SHP77 treated with DMSO at 0.1 percent for 48 hours (cell line): Measurements from ENCODE around the gene ATF7.

Experiments
- DNase-seq: peaks from one replicate; lab custom pipeline; 2025; lab: John Stamatoyannopoulos, UW

ATF7 gene

DNA sequence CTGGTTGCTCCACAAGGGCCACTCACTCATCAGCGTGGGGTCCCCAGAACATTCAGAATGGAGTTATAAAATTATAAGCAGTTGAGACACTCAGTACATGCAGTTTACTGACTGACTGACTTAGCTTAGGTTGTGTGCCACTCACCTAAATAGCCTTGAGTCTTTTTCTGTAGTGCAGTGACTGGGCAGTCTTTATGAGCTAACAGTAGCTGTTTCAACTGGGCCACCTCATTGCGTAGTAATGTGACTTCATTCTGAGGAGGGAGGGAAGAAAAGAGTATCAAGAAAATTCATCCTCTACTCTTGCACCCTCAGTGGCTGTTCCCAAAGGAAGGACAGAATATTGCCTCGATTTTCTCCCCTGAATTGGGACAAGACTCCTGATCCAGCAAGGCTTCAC is 103.1 kb downstream of the ATF7 start:
- DNase-seq = no peak

DNA sequence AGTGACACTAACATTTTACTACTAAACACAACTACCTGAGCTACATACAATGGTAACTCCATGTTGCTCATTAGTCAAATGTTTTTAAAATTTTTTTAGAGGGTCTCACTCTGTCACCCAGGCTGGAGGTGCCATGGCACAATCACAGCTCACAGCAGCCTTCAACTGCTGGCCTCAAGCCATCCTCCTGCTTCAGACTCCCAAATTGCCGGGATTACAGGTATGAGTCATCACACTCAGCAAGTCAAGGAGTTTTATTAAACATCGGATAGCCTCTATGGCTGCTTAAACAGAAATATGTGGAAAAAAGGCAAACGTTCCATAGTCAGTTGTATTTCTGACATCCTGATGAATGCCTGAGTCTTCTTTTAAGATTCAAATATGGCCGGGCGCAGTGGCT is 107.8 kb downstream of the ATF7 start:
- DNase-seq = no peak

DNA sequence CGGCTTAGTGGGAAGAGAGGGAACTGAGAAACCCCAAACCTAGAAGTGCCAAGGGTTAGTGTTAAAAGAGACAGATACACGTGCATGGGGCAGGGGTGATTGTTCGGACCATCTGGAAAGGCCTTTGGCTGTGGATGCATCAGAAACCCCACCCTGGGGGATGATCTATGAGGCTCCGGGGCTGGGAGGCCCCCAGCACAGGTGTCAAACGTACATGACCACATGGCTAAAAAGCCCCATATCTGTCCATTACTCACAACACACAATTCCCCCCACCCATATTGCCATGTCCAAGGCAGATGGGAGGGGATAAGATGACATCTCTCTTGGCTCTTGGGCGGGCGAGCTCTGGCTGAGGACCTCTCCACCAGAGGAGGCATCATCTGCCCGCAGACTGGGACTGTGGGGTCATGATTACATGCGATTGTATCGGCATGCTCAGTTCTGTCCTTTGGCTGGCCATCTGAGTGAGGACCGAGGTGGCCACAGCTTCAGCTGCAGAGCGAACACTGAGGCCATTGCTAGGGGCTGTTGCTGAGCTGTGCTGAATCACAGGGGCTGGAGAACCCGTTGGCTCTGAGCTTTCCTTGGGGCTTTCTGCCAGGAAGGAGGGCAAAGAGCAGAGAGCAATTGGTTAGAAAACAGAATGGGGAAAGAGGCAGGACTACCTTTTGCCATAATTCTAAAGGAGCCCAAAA is 109.3 kb downstream of the ATF7 start:
- no peak for DNase-seq

DNA sequence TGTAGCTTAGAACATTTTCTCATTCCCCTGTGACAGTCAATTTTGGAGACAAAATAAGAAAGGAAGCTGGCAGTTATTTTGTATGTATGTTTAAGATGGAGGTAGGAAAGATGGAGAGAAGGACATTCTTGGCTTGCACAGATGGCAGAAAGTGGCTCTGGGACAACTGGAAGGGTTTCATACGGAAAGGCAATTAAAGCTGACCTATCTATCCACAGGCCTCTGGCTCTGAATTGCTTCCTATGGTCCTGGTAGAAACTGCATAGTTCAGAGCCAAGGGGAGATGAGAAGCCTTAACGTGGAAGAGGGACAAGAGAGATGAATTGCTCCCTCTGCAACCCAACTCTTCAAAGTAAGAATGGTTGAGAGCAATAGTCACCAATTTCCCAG is 110.9 kb downstream of the ATF7 start:
- DNase-seq = no peak

DNA sequence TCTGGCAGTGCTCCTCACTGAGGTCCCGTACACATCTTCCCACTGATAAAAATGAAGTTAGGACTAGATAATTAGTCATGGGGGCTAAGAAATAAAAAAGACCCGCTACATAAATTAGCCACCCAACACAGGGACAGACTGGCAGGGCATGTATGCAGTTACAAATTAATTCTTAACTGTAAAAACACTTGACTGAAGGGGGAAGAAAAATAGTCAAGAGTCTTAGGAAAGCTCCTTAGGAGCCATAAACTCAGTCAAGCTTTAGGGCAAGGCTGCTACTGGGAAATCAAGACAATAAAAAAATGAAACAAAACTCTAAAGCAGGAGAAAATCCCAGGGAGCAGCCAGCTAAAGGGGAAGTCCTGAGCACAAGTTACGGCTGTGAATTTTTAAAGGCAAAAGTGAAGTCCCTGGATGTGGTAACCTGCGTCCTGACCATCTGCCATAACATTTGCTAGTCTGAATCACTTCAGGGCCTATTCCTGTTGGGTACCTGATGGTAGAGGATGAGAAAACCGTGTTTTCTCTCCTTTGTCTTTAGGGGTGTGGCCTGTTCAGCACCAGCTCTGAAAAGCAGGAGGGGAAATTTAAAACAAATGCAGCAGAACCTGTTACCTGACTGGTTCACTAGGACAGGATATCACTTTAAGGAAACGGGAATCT is 111.4 kb downstream of the ATF7 start:
- DNase-seq = no peak

DNA sequence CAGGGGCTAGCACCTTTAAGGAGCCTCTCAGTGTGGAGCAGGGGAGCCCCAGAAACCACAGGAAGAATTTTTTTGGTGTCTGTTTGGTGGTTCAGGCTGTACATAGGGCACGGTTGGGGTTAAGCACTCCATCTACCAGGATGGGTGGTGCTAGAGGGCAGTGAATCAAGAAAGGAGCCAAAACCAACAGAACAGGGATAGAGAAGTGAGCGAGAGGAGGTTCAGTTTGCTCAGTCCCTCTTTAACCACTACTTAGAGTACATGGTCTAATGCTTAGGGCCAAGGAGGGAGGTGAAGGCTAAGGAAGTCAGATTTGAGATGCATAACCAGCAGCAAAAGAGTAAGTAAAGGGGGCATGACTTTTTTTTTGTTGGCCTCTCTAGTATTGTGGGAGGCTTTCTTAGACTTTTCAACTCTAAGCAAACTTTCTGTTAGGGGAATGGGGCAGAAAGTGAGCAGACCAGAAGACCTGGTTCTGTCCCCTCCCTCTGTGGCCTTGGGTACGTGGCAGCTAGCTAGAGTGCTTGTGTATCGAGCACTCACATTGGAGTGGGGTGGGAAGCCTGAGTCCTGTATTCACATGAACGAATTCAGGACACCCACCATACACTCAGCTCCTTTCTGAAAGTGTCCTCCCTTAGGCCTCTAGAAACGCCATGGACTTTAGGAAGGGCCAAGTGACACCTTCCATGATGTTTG is 112.3 kb downstream of the ATF7 start:
- DNase-seq = no peak

DNA sequence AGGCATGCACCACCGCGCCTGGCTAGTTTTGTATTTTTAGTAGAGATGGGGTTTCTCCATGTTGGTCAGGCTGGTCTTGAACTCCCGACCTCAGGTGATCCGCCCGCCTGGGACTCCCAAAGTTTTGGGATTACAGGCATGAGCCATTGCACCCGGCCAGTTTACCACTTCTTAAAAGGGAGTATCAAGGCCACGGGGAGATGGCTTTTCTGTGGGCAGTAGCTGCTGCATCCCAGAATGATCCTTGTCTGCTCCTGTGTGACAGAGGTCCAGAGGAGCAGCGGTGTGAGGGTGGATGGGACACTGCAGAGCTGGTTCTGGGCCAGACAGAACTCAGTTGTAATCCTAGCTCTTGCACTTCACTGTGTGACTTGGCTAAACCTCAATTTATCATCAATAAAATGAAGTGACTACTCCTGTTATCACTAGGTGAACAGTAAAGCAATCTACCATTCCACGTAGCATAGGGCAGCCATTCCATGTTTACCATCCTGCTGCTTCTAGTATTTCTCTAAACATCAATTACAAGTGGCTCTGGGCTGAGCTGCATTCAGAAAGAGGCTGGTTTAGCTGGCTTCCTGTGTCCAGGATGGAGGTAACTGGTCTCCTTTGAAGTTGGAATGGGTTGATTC is 115.9 kb downstream of the ATF7 start:
- DNase-seq = no peak

DNA sequence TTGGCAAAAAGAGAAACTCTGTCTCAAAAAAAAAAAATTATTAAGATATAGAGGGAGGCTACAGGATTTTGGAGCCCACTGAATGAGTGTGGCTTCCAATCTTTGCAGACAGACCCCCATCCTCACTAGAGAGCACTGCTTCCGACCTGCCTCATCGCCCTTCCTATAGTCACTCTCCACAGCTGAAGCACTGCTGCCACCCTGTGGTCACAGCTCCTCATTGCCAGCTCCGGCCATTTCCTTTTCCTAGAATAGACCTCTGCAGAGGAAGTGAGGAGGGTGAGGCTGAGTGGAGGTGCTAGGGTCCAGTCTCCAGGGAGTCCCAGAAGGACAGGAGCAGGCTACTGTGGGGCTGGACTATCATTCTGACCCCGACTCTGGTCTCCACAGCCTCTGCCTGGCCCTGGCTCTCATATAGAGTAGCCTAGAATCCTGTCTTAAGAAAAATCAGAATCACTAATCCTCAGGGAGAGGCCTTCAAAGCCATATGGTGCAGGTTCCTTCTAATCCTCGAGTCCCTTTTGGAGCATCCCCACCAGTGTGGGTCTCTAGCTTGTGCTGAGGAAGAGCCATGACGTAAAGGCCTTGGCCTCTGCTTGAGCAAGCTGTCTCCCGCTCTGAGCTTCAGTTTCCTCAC is 117.5 kb downstream of the ATF7 start:
- DNase-seq = peak; percentile 70

DNA sequence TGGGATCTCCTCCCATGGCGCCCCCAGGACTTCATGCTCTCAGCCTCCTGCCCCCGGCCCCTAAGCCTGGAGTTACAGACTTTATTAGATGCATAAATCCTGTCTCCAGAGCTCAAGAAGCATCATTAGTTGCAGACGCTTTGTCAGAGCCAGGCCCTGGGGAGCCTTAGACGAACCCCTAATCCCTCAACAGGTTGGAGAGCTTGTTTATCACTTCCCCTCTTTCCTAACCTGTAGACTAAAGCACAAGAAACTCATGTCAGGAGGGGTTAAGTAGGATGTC is 118.6 kb downstream of the ATF7 start:
- no peak for DNase-seq

DNA sequence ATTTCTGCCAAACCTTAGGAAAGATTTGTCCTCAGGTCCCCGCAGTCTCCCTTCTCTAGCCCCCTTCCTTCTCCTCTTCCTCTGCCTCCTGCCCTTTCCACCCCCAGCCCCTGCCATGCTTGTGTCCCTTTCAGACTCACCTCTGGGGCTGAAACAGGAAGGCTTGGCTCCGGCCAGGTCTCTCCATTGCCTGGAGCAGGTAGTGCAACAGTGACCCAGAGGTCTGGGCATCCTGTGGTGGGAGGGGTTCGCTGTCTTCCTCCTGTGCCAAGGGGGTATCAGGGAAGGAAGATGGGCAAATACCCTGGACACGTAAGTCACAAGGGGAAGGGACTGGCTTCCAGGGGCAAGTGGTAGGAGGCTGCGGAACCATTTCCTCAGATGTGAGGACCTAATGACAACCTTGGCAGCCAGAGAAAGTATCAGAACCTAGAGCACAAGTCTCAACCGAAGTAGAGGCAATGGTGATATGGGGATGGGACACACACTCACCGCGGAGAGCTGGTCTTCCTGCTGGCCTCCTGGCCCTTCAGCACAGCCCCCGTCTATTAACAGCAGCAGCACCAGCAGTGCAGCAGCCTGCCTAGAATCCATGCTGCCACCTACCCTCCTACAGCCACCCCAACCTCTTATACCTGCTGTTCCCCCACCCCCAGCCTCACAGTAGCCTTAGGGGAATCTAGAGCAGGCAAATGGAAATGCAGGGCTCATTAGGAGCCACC is 119.1 kb downstream of the ATF7 start, which contains the start of gene NPFF:
Gene NPFF, minus strand, starts transcription at position 604 of the 722 bp plus-strand sequence. Its CDS starts 10 bp downstream, at position 594.
- DNase-seq = no peak

DNA sequence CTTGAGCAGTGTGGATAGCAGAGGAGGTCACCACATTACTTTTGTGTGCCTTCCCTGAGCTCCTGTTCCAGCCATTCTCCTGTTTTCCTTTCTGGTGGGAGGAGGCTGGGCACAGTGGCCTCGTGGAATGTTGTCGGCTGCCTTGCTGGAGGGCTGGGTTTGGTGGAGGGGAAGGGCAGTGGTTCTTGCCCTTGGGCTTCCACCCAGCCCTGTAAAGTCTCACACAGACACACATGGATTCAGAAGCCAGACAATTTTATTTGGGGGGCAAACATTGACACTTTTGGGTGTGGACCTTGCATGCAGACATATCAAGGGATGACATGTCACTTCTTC is 119.8 kb downstream of the ATF7 start:
- no peak for DNase-seq

DNA sequence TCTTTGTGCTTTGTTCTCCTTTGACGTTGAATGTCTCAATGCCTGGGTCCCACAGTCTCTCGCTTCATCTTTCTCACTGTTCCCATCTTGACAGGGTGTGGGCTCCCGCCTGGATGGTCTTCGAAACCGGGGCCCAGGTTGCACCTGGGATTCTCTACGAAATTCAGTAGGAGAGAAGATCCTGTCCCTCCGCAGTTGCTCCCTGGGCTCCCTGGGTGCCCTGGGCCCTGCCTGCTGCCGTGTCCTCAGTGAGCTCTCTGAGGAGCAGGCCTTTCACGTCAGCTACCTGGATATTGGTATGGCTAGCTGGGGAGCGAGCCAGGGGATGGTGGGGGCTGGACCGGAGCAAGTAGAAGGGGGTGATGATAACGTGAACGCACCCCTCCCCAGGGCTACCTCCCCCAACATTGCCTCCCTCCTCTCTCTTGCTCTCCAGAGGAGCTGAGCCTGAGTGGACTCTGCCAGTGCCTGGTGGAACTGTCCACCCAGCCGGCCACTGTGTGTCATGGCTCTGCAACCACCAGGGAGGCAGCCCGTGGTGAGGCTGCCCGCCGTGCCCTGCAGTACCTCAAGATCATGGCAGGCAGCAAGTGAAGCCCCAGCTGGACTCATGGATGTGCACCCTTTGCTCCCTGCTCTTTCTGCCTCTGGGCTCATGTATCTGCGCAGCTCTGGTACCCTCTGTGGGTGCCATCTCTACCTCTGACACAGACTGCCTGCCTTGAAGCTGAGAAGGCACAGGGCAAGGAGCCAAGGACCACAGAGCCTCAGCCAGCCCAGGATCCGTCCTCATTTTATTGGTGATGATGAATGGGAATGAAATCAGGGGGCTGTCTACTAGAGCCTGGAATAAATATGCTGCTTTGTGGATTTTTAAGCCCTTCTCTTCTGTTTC is 120.4 kb downstream of the ATF7 start:
- DNase-seq = no peak

DNA sequence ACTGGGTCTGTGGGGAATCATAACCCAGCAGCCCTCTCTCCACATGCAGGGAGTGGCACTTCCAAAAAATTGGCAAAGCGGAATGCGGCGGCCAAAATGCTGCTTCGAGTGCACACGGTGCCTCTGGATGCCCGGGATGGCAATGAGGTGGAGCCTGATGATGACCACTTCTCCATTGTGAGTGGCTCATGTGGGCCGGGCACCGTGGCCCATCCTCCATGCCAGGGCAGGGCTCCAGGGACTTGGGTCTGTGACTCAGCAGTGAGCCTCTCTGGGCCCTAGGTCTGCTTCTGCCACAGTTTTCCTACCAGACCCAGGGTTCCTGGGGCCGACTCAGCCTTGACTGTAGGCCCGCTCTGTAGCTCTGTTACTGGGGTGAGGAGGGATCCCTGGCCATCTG is 121.1 kb downstream of the ATF7 start:
- no peak for DNase-seq

DNA sequence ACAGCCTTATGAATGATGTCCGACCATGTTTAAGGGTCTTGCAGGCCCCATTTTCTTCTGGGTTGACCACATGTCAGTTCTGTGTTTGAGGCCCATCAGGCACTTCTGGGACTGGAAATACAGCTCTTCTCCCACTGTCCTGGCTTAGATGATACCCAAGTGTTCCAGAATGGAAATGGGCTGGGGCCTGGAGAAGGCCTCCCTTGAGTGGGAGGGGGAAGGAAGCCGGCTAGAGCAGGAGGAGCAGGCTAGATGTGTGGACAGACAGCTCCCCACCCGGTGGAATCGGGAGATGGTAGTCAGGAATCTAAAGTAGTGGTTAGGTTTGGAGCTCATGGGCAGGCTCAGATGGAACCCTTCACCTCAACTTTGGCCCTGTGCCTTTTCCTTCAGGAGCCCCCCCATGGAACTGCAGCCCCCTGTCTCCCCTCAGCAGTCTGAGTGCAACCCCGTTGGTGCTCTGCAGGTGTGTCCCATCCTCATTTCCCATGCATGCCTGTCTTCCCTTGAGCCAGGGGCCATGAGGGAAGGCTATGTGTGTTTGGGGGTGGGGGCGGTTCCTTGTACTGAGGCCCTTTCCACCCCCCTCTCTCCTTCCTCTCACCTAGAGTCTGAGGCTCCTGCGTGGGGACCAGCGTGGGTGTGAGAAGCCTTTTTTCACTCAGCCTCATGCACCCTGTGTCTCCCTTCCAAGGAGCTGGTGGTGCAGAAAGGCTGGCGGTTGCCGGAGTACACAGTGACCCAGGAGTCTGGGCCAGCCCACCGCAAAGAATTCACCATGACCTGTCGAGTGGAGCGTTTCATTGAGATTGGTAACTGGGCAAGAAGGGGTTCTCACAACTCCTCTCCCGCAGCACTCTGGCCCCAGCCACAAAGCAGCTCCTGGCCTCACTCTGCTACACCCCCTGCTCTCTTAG is 121.9 kb downstream of the ATF7 start:
- DNase-seq = no peak

DNA sequence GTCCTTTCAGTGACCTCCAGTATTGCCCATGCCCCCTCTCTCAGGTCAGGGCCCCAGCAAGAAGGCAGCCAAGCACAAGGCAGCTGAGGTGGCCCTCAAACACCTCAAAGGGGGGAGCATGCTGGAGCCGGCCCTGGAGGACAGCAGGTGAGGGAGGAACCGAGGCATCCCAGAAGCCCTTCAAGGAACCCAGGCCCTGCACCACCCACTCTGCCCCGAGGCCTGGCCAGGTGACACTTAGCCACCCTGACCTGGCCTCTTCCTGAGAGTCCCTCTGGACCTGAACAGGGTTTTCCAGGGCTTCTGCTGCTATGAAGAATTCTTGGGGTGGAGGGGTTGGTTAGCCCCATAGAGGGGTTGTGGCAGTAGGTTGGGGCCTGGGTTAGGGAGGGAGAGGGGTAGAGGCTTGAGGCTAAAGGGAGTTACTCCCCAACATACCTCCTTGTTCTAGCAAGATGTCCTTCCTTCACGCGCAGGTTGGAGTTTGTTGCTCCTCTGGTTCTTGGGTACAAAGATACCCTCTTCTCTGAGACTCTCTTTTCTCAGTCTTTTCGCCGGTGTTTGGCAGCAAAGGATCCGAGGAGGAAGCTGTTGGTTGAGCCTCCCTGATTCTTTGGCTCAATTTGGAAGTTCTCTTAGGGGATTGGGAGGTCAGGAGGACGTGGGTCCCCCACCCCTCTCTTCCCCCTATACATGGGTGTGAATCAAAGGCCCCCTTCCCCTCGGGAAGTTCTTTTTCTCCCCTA is 123.0 kb downstream of the ATF7 start:
- no peak for DNase-seq

DNA sequence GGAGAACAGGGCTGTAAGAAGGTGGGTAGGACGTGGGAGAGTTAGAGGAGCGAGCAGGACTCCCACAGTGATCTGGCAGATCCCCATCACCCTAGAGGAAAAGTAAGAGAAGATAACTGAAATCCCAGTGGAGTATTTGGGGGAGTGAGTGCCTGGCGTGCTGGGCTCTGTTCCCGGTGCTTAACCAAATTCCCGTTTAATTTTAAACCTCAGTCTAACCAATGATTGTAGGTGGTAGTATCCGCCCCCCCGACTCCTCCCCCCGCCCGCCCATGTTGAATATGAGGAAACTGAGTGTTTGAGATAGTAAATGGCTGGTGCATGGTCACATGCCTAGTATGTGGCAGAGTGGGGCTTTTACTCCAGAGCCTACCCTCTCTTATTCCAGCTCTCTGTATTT is 123.9 kb downstream of the ATF7 start:
- no peak for DNase-seq

DNA sequence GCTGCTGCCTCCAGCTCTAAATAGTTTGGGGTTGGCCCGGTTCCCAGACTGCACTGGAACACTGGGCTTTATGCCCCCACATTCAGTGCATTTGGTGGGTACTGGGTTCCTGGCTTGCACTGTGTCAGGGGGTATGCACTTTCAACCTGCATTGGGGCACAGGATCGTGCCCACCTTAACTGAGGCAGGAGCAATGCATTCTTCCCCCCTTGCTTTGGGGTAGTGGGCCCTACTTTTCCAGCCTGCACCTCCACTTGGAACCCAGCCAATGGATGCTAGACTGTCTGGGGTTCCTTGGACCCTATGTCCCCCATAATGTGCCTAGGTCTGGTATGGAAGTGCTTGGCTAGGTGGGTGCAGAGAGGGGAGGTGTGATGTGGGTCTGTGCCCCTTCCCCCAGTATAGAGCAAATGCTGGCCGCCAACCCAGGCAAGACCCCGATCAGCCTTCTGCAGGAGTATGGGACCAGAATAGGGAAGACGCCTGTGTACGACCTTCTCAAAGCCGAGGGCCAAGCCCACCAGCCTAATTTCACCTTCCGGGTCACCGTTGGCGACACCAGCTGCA is 124.5 kb downstream of the ATF7 start:
- no peak for DNase-seq

DNA sequence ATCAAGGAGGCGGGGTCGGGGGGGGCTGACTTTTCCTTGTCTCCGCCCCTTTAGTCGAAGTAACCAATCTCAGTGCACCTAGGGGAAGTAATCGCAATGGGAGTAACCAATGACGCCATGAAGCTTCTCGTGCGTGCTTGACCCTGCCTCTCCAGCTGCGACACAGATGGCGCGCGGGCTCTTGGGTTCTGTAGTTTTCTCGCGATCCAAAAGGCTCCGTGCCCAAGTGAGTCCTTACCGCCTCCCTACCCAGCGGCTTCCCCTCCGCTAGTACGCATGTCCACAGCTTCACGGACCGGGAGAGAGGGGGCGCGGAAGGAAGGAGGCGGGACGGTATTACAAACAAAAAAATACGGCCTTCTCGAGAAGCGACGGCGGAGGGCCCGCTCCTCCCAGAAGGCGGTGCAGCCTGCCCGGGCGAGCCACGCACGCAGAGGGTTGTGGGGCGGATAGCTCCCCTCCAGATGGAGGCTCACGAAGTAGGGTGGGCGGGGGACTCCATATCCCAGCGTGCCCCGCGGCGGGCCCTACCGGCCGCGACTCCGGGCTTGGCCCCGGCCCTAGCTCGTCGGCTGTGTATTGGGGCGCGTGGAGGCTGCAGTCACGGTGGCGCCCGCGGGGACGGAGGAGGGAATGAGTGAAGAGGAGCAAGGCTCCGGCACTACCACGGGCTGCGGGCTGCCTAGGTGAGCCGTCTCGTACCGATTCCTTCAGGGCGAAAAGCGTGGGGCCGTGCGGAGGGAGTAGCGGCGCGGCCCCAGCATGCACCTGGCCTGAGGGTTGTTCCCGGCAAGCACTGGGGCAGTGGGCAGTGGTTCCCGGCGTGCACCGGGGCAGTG is 125.2 kb downstream of the ATF7 start, which contains the start of gene TARBP2:
Gene TARBP2, plus strand, starts transcription at position 508 of the 839 bp plus-strand sequence. Its CDS starts 126 bp downstream, at position 634.
- peak; percentile 95 for DNase-seq
